K562 (cell line): ENCODE data around the gene HMX2. TPM values are rescaled to one million over a fixed set of nuclear protein-coding genes. Genes with fewer than 3 reads are reported as not detected.
A peak's percentile ranks its signal among the peaks of the same experiment; 100 is the strongest.

Experiments used
- ATAC-seq: fragments of 200-7000 bp; cut with Tn5 transposase; 3 replicates; pipeline ENCODE4 v1.9.1; 2020; ENCODE audit warnings: moderate library complexity
- BruUV-seq: library from RNA; stranded (reverse); fragments of 400-500 nt; replicated peaks from 2 replicates; lab custom pipeline; 2021; lab: Mats Ljungman, UMichigan
- CTCF ChIA-PET: fragments of 300-600 bp; formaldehyde crosslinking; extraction: SDS; loops from one replicate; lab custom pipeline; 2021; ENCODE audit warnings: low intra/inter-chr PET ratio; lab: Yijun Ruan, JAX
- POLR2A ChIA-PET: fragments of 300-600, 350-650 bp; sonication (Branson Sonifier 250); formaldehyde crosslinking; extraction: SDS; loops from one replicate; lab custom pipeline; 2021; ENCODE audit warnings: antibody characterized with exemption, inconsistent platforms; lab: Yijun Ruan, JAX
- DNase-seq, 4 experiments: peaks; one replicate each; pipeline versions ENCODE4 v3.0.0 to v3.0.0-alpha.2; 2011 to 2018; ENCODE audit warnings: low spot score in 3 of 4, mixed read lengths in 3 of 4; ENCODE audit errors: extremely low read depth in 1 of 4
- FAIRE-seq: peaks from 2 replicates; lab custom pipeline; 2011; peaks lifted over from hg19 to GRCh38; lab: Jason Lieb, UNC
- H2AFZ ChIP-seq: 2 replicates; pipeline ENCODE4 v1.6.0; 2011; ENCODE audit warnings: low read depth, low read length, control low read depth, inconsistent platforms
- H3K27ac ChIP-seq: fragments of 200-600 bp; 3 replicates; pipeline ENCODE4 v1.8.0; 2011; ENCODE audit warnings: low read depth, mild to moderate bottlenecking, control low read depth, inconsistent platforms, low read length, moderate library complexity, mixed read lengths; ENCODE audit errors: extremely low read depth
- H3K27me3 ChIP-seq, 2 experiments: fragments of 300-600 bp in 1 of 2; 2 replicates in 1 of 2; 3 replicates in 1 of 2; pipeline versions ENCODE4 v1.6.0 to v1.8.0; 2011; ENCODE audit warnings: inconsistent platforms in 2 of 2, low read length in 2 of 2, mild to moderate bottlenecking in 1 of 2, mixed read lengths in 1 of 2, moderate library complexity in 1 of 2; ENCODE audit not compliant: control insufficient read depth in 2 of 2, insufficient read depth in 2 of 2
- H3K36me3 ChIP-seq: fragments of 300-600 bp; 3 replicates; pipeline ENCODE4 v1.8.0; 2011; ENCODE audit warnings: mild to moderate bottlenecking, low read length, inconsistent platforms; ENCODE audit not compliant: control insufficient read depth, insufficient read depth
- H3K4me1 ChIP-seq, 2 experiments: fragments of 200-600 bp in 1 of 2; replicated peaks in 1 of 2; 2 replicates in 1 of 2; 3 replicates in 1 of 2; pipeline versions ENCODE4 v1.5.1 to v1.8.0; 2011; ENCODE audit warnings: inconsistent platforms in 2 of 2, low read length in 2 of 2, mild to moderate bottlenecking in 1 of 2, mixed read lengths in 1 of 2, moderate library complexity in 1 of 2; ENCODE audit not compliant: control insufficient read depth in 2 of 2, insufficient read depth in 2 of 2
- H3K4me2 ChIP-seq: 2 replicates; pipeline ENCODE4 v1.6.1; 2011; ENCODE audit warnings: low read length, control low read depth, inconsistent platforms, mixed read lengths; ENCODE audit not compliant: insufficient read depth
- H3K4me3 ChIP-seq: fragments of 200-600 bp; sonication (generic), shearing (Covaris generic); 2 replicates; pipeline ENCODE4 v1.5.1; 2016; ENCODE audit warnings: control low read depth, inconsistent platforms
- H3K79me2 ChIP-seq: fragments of 200-600 bp; 3 replicates; pipeline ENCODE4 v1.8.0; 2011; ENCODE audit warnings: low read length, inconsistent platforms; ENCODE audit not compliant: control insufficient read depth, insufficient read depth
- H3K9ac ChIP-seq, 2 experiments: 2 replicates each; pipeline versions ENCODE4 v1.6.0 to v1.6.1; 2011; ENCODE audit warnings: low read depth in 2 of 2, low read length in 2 of 2, control low read depth in 1 of 2, inconsistent platforms in 1 of 2, mild to moderate bottlenecking in 1 of 2, mixed read lengths in 1 of 2; ENCODE audit not compliant: insufficient read depth in 1 of 2
- H3K9me1 ChIP-seq: one replicate; pipeline ENCODE4 v1.6.0; 2011; ENCODE audit warnings: inconsistent platforms, mild to moderate bottlenecking, low read length, moderate library complexity; ENCODE audit not compliant: control insufficient read depth, insufficient read depth
- H3K9me3 ChIP-seq: replicated peaks from 2 replicates; pipeline ENCODE4 v1.5.1; 2011; ENCODE audit warnings: low read depth, low read length, inconsistent platforms; ENCODE audit not compliant: control insufficient read depth, insufficient read depth
- H4K20me1 ChIP-seq: replicated peaks from 2 replicates; pipeline ENCODE4 v1.6.1; 2011; ENCODE audit warnings: low read length, inconsistent platforms, mixed read lengths; ENCODE audit not compliant: control insufficient read depth, insufficient read depth
- IRF2 ChIP-seq: sonication (generic); formaldehyde crosslinking; IDR thresholded peaks from 2 replicates; pipeline ENCODE4 v1.8.1; 2022; ENCODE audit warnings: mild to moderate bottlenecking, missing genetic modification reagents
- WGBS: fragments of 100-300 bp; shearing (Covaris generic); methylation state at CpG from one replicate; pipeline ENCODE4 v1.1.6; 2016; ENCODE audit warnings: low coverage, mixed read lengths; ENCODE audit not compliant: insufficient coverage; ENCODE audit errors: missing lambda C conversion rate; 5-methylcytosine and 5-hydroxymethylcytosine counted together
- in situ Hi-C: fragments of 300-500 bp; cut with MboI; formaldehyde crosslinking; loops from 4 replicates; pipeline ENCODE4 v1.15.0; 2018; ENCODE audit warnings: inconsistent platforms, mixed read lengths
- intact Hi-C: fragments of 100-400 bp; cut with micrococcal nuclease; formaldehyde crosslinking; loops from 2 replicates; pipeline ENCODE4 v1.14.2; 2022
- polyA plus RNA-seq, 8 experiments: library from polyadenylated mRNA; depleted of rRNA in 4 of 8; stranded (reverse) in 5 of 8; unstranded in 3 of 8; fragments of >200 nt; fragmentation: Nextera tagmentation in 2 of 8; fragmentation: Illumina TruSeq in 1 of 8; extraction: Ambion mirVana in 2 of 8; extraction: Trizol in 1 of 8; gene quantifications; 2 replicates each; pipeline versions ENCODE4 v1.2.1 to v1.2.3, GENCODE V29; 2011 to 2014; ENCODE audit warnings: inconsistent platforms in 1 of 8, missing spikeins in 1 of 8
- total RNA-seq, 7 experiments: library from RNA; depleted of rRNA in 6 of 7; stranded (reverse); fragments of >200 nt in 6 of 7; fragmentation: Illumina TruSeq in 2 of 7; extraction: Trizol in 2 of 7; gene quantifications; 2 replicates each; pipeline versions ENCODE4 v1.2.1 to v1.2.3, GENCODE V29; 2011 to 2021; ENCODE audit warnings: low replicate concordance in 1 of 7
- TF ChIP-seq, protein P1 (sequence below): sonication (generic); formaldehyde crosslinking; IDR thresholded peaks from 2 replicates; pipeline ENCODE4 v1.8.1; 2023; ENCODE audit warnings: mild to moderate bottlenecking, missing genetic modification reagents

Gene HMX2
- total and polyA plus RNA-seq, 9 of the 15 experiments (the other 6 are each of a cell fraction or from before 2014, with no cell fraction given): 0.07 to 0.58 (median 0.09) TPM; not detected in 2

DNA sequence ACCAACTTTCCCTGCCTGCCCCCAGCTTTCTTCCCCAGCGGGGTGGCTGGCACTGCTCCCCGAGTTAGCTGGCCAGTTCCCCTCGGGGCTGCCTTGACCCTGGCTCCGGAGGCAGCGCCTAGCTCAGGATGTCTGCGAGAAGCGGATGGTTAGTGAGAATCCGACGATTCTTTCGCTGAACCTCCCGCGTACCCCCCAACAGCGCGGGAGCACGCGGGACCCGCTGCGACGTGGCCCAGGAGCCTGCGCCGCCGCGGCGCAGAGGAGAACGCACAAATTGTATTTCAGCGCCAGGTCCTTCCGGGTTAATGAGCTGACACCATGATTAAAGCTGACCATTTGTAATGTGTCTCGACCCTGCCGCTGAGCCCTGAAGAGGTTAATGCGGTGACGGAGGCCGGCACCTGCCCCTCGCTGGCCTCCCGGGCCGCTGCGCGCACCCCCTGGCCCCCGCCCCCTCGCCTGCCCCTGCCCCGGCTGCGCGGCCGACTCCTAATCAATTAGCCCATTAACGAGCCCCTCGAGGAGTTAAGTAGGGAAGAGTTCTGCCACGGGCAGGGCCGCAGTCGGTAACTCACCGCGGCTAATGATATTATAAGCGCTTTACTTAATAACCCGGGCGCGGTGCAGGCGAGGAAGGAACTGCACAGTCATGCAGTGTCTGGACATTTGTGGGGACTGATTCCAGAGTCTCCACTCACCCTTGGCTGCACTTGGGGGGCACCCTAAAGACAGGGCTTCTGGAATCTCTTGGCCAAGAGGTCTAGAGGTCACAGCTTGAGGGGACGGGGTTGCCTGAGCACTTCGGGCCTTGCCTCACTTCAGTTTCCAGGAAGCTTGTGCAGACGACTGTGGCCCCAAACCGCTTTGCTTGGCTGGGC, 1.7 kb upstream of the HMX2 start:
- POLR2A ChIA-PET: interaction anchor here (0.6 to 1.7 kb wide), 2 partner anchors 8 to 9 kb away, joined by 3 to 8 read pairs; partner anchors contain the start of gene BUB3
- BruUV-seq: no TSS peak
- Histone ChIP-seq H3K4me3 (no peak overlapping the region), H3K9me1 (no peaks in the 10 kb centered on the region), H3K27me3 (no peaks in the 10 kb centered on the region), H3K9ac (no peak overlapping the region), H3K4me1 (peaks cover 9 to 20% of the 10 kb centered on the region in 2 experiments; a peak in 4 of 5 replicates), H3K79me2 (peaks cover 1% of the 10 kb centered on the region; the same call in 1 of the 3 replicates), H3K27ac (no peak overlapping the region), H2AFZ (no peak overlapping the region), H4K20me1 (no peaks in the 10 kb centered on the region), H3K9me3 (no peaks in the 10 kb centered on the region), H3K4me2 (no peak overlapping the region), H3K36me3 (peaks cover 6% of the 10 kb centered on the region)
- FAIRE-seq (no peak), DNase-seq (no peak), ATAC-seq (no peak)
- in situ Hi-C loops (no loop called here), intact Hi-C loops (no loop called here)
- TF ChIP-seq IRF2: no peak
- TF ChIP-seq, protein P1, sequence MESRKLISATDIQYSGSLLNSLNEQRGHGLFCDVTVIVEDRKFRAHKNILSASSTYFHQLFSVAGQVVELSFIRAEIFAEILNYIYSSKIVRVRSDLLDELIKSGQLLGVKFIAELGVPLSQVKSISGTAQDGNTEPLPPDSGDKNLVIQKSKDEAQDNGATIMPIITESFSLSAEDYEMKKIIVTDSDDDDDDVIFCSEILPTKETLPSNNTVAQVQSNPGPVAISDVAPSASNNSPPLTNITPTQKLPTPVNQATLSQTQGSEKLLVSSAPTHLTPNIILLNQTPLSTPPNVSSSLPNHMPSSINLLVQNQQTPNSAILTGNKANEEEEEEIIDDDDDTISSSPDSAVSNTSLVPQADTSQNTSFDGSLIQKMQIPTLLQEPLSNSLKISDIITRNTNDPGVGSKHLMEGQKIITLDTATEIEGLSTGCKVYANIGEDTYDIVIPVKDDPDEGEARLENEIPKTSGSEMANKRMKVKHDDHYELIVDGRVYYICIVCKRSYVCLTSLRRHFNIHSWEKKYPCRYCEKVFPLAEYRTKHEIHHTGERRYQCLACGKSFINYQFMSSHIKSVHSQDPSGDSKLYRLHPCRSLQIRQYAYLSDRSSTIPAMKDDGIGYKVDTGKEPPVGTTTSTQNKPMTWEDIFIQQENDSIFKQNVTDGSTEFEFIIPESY: 0 out of 2 replicates have a peak, but pooled peaks have one; percentile 36
- CTCF ChIA-PET: no interaction called here
- 88% methylated on average over 25 of the region's 59 CpGs for WGBS
